Common myeloid progenitor, CD34-positive (primary cell): ENCODE measurements around the gene RAD18.

Experiments used
- CTCF ChIA-PET: fragments of 350-600 bp; sonication (Branson Sonifier 250); formaldehyde crosslinking; loops from one replicate; lab custom pipeline; 2021; ENCODE audit warnings: antibody characterized with exemption; lab: Charles Lee
- POLR2A ChIA-PET: fragments of 350-600 bp; sonication (Branson Sonifier 250); formaldehyde crosslinking; loops from one replicate; lab custom pipeline; 2021; ENCODE audit warnings: antibody characterized with exemption; lab: Charles Lee
- DNase-seq, 3 donors: peaks; one replicate each; pipeline versions ENCODE4 v3.0.0 to v3.0.0-alpha.2; 2013
- H3K27ac ChIP-seq, 2 experiments: 1 replicate in 1 of 2; 2 replicates in 1 of 2; pipeline ENCODE4 v1.7.0; 2013; ENCODE audit warnings: inconsistent platforms in 2 of 2, low read length in 2 of 2, mild to moderate bottlenecking in 2 of 2, low read depth in 1 of 2, moderate library complexity in 1 of 2; ENCODE audit not compliant: severe bottlenecking in 2 of 2, insufficient read depth in 1 of 2, poor library complexity in 1 of 2
- H3K27me3 ChIP-seq, 5 experiments: replicated peaks in 2 of 5; 1 replicate in 3 of 5; 2 replicates in 2 of 5; pipeline versions ENCODE4 v1.6.1 to v1.7.0; 2013; ENCODE audit warnings: low read length in 4 of 5, mild to moderate bottlenecking in 2 of 5, moderate library complexity in 2 of 5, inconsistent platforms in 1 of 5; ENCODE audit not compliant: insufficient read depth in 5 of 5, control insufficient read depth in 4 of 5
- H3K36me3 ChIP-seq, 4 experiments: 1 replicate in 2 of 4; 2 replicates in 2 of 4; pipeline versions ENCODE4 v1.6.1 to v1.7.0; 2013; ENCODE audit warnings: low read length in 3 of 4, control low read depth in 1 of 4, mild to moderate bottlenecking in 1 of 4; ENCODE audit not compliant: control insufficient read depth in 4 of 4, insufficient read depth in 4 of 4
- H3K4me1 ChIP-seq, 4 experiments: 1 replicate in 3 of 4; 2 replicates in 1 of 4; pipeline versions ENCODE4 v1.6.1 to v1.7.1; 2013; ENCODE audit warnings: low read length in 3 of 4, mild to moderate bottlenecking in 3 of 4, control low read depth in 1 of 4, inconsistent platforms in 1 of 4, moderate library complexity in 1 of 4; ENCODE audit not compliant: control insufficient read depth in 4 of 4, insufficient read depth in 4 of 4; ENCODE audit errors: control extremely low read depth in 1 of 4
- H3K4me3 ChIP-seq, 7 experiments: 1 replicate in 4 of 7; 2 replicates in 3 of 7; pipeline versions ENCODE4 v1.5.1 to v1.7.0; 2013; ENCODE audit warnings: mild to moderate bottlenecking in 7 of 7, low read length in 6 of 7, moderate library complexity in 6 of 7, inconsistent platforms in 2 of 7, low read depth in 2 of 7, control low read depth in 1 of 7; ENCODE audit not compliant: insufficient read depth in 4 of 7, control insufficient read depth in 1 of 7; ENCODE audit errors: extremely low read depth in 1 of 7
- H3K9me3 ChIP-seq, 5 experiments: 1 replicate in 4 of 5; 2 replicates in 1 of 5; pipeline versions ENCODE4 v1.6.1 to v1.7.1; 2013; ENCODE audit warnings: low read length in 4 of 5, mild to moderate bottlenecking in 2 of 5, inconsistent platforms in 1 of 5, low read depth in 1 of 5, moderate library complexity in 1 of 5; ENCODE audit not compliant: control insufficient read depth in 4 of 5, insufficient read depth in 2 of 5; ENCODE audit errors: control extremely low read depth in 1 of 5
- WGBS: methylation state at CpG from one replicate; pipeline ENCODE4 v1.1.5; 2013; ENCODE audit not compliant: insufficient coverage; 5-methylcytosine and 5-hydroxymethylcytosine counted together

Gene RAD18

GRCh38 chr3:8942115-8942514, 21.2 kb downstream of the RAD18 start:
- H3K27me3 ChIP-seq, result no peaks in the 10 kb centered on the region
- H3K4me1 ChIP-seq, result no peaks in the 10 kb centered on the region
- WGBS, result 94% methylated on average over 2 of the region's 4 CpGs
- ChIA-PET CTCF (no interaction called here), POLR2A (no interaction called here)
- no peak overlapping the region for H3K4me3 ChIP-seq
- H3K36me3 ChIP-seq, result peaks cover 12 to 64% (median 47%) of the 10 kb centered on the region in 4 experiments
- DNase-seq, result no peak
- H3K27ac ChIP-seq, result no peak overlapping the region
- H3K9me3 ChIP-seq, result peaks cover 0 to 21% (median 7%) of the 10 kb centered on the region in 5 experiments

GRCh38 chr3:8938021-8938420, 25.3 kb downstream of the RAD18 start:
- Histone ChIP-seq H3K27ac (no peak overlapping the region), H3K36me3 (peaks cover 5 to 54% (median 33%) of the 10 kb centered on the region in 4 experiments), H3K9me3 (peaks cover 0 to 6% (median 0%) of the 10 kb centered on the region in 5 experiments), H3K27me3 (no peaks in the 10 kb centered on the region), H3K4me3 (no peak overlapping the region), H3K4me1 (no peaks in the 10 kb centered on the region)
- CTCF ChIA-PET, result interaction anchor here (0.7 to 2.1 kb wide), 6 partner anchors 10 to 365 kb away, joined by 3 to 9 read pairs (median 3); no protein-coding TSS in a partner anchor
- DNase-seq, result peak; percentile 28 to 60 (median 59)
- no CpG with 5 or more reads among the region's 1 CpG for WGBS
- POLR2A ChIA-PET, result no interaction called here

- CTCF ChIA-PET, result interaction anchor here (1.1 to 1.5 kb wide), 3 partner anchors 9 to 15 kb away, joined by 3 to 6 read pairs (median 5); no protein-coding TSS in a partner anchor
These were observed 25.9 kb downstream of the RAD18 start for GRCh38 chr3:8937064-8938020.

GRCh38 chr3:8932507-8932906, 30.8 kb downstream of the RAD18 start:
- peaks cover 0 to 17% (median 8%) of the 10 kb centered on the region in 4 experiments for H3K36me3 ChIP-seq
- ChIA-PET POLR2A (no interaction called here), CTCF (no interaction called here)
- no peak overlapping the region for H3K4me3 ChIP-seq
- no peak for DNase-seq
- H3K27me3 ChIP-seq, result no peaks in the 10 kb centered on the region
- no peak overlapping the region for H3K27ac ChIP-seq
- H3K4me1 ChIP-seq, result no peaks in the 10 kb centered on the region
- H3K9me3 ChIP-seq, result peaks cover 0 to 1% (median 0%) of the 10 kb centered on the region in 5 experiments
- 100% methylated on average over 2 of the region's 2 CpGs for WGBS

More at GRCh38 chr3:8937064-8938020, 25.9 kb downstream of the RAD18 start:
- POLR2A ChIA-PET, result interaction anchor here (0.7 kb wide), 1 partner anchor 15 kb away, joined by 4 read pairs; no protein-coding TSS in a partner anchor
- no peaks in the 10 kb centered on the region for H3K4me1 ChIP-seq
- H3K27ac ChIP-seq, result no peak overlapping the region
- no peaks in the 10 kb centered on the region for H3K27me3 ChIP-seq
- no peak for DNase-seq
- no peaks in the 10 kb centered on the region for H3K9me3 ChIP-seq
- peaks cover 5 to 49% (median 28%) of the 10 kb centered on the region in 4 experiments for H3K36me3 ChIP-seq
- no peak overlapping the region for H3K4me3 ChIP-seq
- 100% methylated on average over 1 of the region's 6 CpGs for WGBS

GRCh38 chr3:8931342-8931741, 31.9 kb downstream of the RAD18 start:
- H3K4me3 ChIP-seq, result no peak overlapping the region
- peaks cover 0 to 1% (median 0%) of the 10 kb centered on the region in 5 experiments for H3K9me3 ChIP-seq
- 100% methylated on average over 2 of the region's 3 CpGs for WGBS
- H3K4me1 ChIP-seq, result no peaks in the 10 kb centered on the region
- no peaks in the 10 kb centered on the region for H3K27me3 ChIP-seq
- DNase-seq, result no peak
- CTCF ChIA-PET, result no interaction called here
- peaks cover 0 to 11% (median 6%) of the 10 kb centered on the region in 4 experiments for H3K36me3 ChIP-seq
- POLR2A ChIA-PET, result no interaction called here
- H3K27ac ChIP-seq, result no peak overlapping the region

GRCh38 chr3:8929860-8930259, 33.4 kb downstream of the RAD18 start:
- H3K4me1 ChIP-seq, result no peaks in the 10 kb centered on the region
- peaks cover 0 to 1% (median 0%) of the 10 kb centered on the region in 5 experiments for H3K9me3 ChIP-seq
- no peak overlapping the region for H3K4me3 ChIP-seq
- CTCF ChIA-PET, result no interaction called here
- peaks cover 0 to 5% (median under 1%) of the 10 kb centered on the region in 4 experiments for H3K36me3 ChIP-seq
- no peak overlapping the region for H3K27ac ChIP-seq
- DNase-seq, result no peak
- no CpG with 5 or more reads among the region's 4 CpGs for WGBS
- H3K27me3 ChIP-seq, result no peaks in the 10 kb centered on the region
- POLR2A ChIA-PET, result no interaction called here

GRCh38 chr3:8914491-8914890, 48.8 kb downstream of the RAD18 start:
- ChIA-PET CTCF (no interaction called here), POLR2A (no interaction called here)
- H3K27me3 ChIP-seq, result no peaks in the 10 kb centered on the region
- 100% methylated on average over 3 of the region's 4 CpGs for whole genome bisulfite sequencing
- no peaks in the 10 kb centered on the region for H3K4me1 ChIP-seq
- no peak overlapping the region for H3K27ac ChIP-seq
- no peaks in the 10 kb centered on the region for H3K9me3 ChIP-seq
- DNase-seq, result no peak
- H3K4me3 ChIP-seq, result no peak overlapping the region
- peaks cover 3 to 20% (median 8%) of the 10 kb centered on the region in 4 experiments for H3K36me3 ChIP-seq
